ENCODE measurements around the gene PARP1. TPM values are rescaled to one million over a fixed set of nuclear protein-coding genes. Genes with fewer than 3 reads are reported as not detected.

PARP1 gene
- total RNA-seq, 2 donors from 2014 or later, result 41.1 to 45.6 TPM

GRCh38 chr1:226327761-226328162, 80.1 kb downstream of the PARP1 start:
- no peak for DNase-seq (ENCODE audit: low spot score)
- intact Hi-C loops (cut with DNase I), result no loop called here

- intact Hi-C loops (cut with DNase I), result no loop called here
- no peak for DNase-seq (ENCODE audit: low spot score)
Observed at GRCh38 chr1:226325178-226325577, 82.7 kb downstream of the PARP1 start.

GRCh38 chr1:226324479-226324878, 83.4 kb downstream of the PARP1 start:
- intact Hi-C loops (cut with DNase I), result no loop called here

GRCh38 chr1:226322986-226323385, 84.9 kb downstream of the PARP1 start:
- no peak for DNase-seq (ENCODE audit: low spot score)
- intact Hi-C loops (cut with DNase I), result no loop called here

More at GRCh38 chr1:226324479-226324878, 83.4 kb downstream of the PARP1 start:
- no peak for DNase-seq (ENCODE audit: low spot score)

- no peak for DNase-seq (ENCODE audit: low spot score)
- intact Hi-C loops (cut with DNase I), result no loop called here
Observed at GRCh38 chr1:226320930-226321329, 87.0 kb downstream of the PARP1 start.

GRCh38 chr1:226318471-226318870, 89.4 kb downstream of the PARP1 start:
- no peak for DNase-seq (ENCODE audit: low spot score)
- intact Hi-C loops (cut with DNase I), result no loop called here

GRCh38 chr1:226314055-226314454, 93.8 kb downstream of the PARP1 start:
- intact Hi-C loops (cut with DNase I), result no loop called here
- no peak for DNase-seq (ENCODE audit: low spot score)

- intact Hi-C loops (cut with DNase I), result no loop called here
- DNase-seq (ENCODE audit: low spot score), result no peak
Observed at GRCh38 chr1:226312065-226312464, 95.8 kb downstream of the PARP1 start.

- intact Hi-C loops (cut with DNase I), result no loop called here
- DNase-seq (ENCODE audit: low spot score), result no peak
Observed at GRCh38 chr1:226311376-226311775, 96.5 kb downstream of the PARP1 start.

Other genes with a start within 250 kb of the PARP1 start
- 10 to 100 TPM; 44.0 to 48.2 TPM for gene ACBD3, start 221.4 kb downstream of the PARP1 start, total RNA-seq
- gene MIXL1, start 184.4 kb downstream of the PARP1 start, total RNA-seq, result not detected
- 1 to 10 TPM; 1.7 to 2.4 TPM for gene LIN9, start 98.9 kb downstream of the PARP1 start, total RNA-seq
- gene STUM, start 140.7 kb upstream of the PARP1 start, total RNA-seq, result 1 to 10 TPM; 3.9 to 6.8 TPM

Data from posterior vena cava (tissue), 2 donors.